Fibroblast of lung (primary cell): ENCODE measurements around the gene FPR1. TPM values are rescaled to one million over a fixed set of nuclear protein-coding genes. Genes with fewer than 3 reads are reported as not detected.

ENCODE experiments used
- DNase-seq, 2 donors: peaks; one replicate each; pipeline versions ENCODE4 v3.0.0 to v3.0.0-alpha.2; 2010; ENCODE audit warnings: low read depth in 2 of 2
- H2AFZ ChIP-seq: 2 replicates; pipeline ENCODE4 v1.5.1; 2012; ENCODE audit warnings: low read length, control low read depth, inconsistent platforms
- H3K27ac ChIP-seq: 2 replicates; pipeline ENCODE4 v1.5.1; 2011; ENCODE audit warnings: low read length, control low read depth; ENCODE audit not compliant: insufficient read depth
- H3K27me3 ChIP-seq: 2 replicates; pipeline ENCODE4 v1.5.1; 2011; ENCODE audit warnings: mild to moderate bottlenecking, low read length; ENCODE audit not compliant: control insufficient read depth, insufficient read depth
- H3K36me3 ChIP-seq: 2 replicates; pipeline ENCODE4 v1.5.1; 2011; ENCODE audit warnings: low read length; ENCODE audit not compliant: control insufficient read depth, insufficient read depth
- H3K4me1 ChIP-seq: 2 replicates; pipeline ENCODE4 v1.5.1; 2011; ENCODE audit warnings: low read length; ENCODE audit not compliant: control insufficient read depth, insufficient read depth; ENCODE audit errors: extremely low read depth
- H3K4me2 ChIP-seq: 2 replicates; pipeline ENCODE4 v1.5.1; 2011; ENCODE audit warnings: low read length, control low read depth; ENCODE audit not compliant: insufficient read depth; ENCODE audit errors: extremely low read depth
- H3K4me3 ChIP-seq, 4 experiments: fragments of 200-600 bp in 1 of 4; sonication (generic) in 1 of 4; replicated peaks in 1 of 4; 2 replicates each; pipeline ENCODE4 v1.5.1; 2011 to 2016; ENCODE audit warnings: low read length in 4 of 4, low read depth in 3 of 4, mild to moderate bottlenecking in 3 of 4, control low read depth in 2 of 4, inconsistent platforms in 1 of 4, mixed read lengths in 1 of 4; ENCODE audit not compliant: insufficient read depth in 1 of 4; ENCODE audit errors: control extremely low read depth in 1 of 4
- H3K79me2 ChIP-seq: 2 replicates; pipeline ENCODE4 v1.5.1; 2012; ENCODE audit warnings: mild to moderate bottlenecking, low read length, inconsistent platforms; ENCODE audit not compliant: control insufficient read depth, insufficient read depth
- H3K9ac ChIP-seq: 2 replicates; pipeline ENCODE4 v1.5.1; 2011; ENCODE audit warnings: mild to moderate bottlenecking, low read length, control low read depth; ENCODE audit not compliant: insufficient read depth
- H3K9me3 ChIP-seq: 2 replicates; pipeline ENCODE4 v1.5.1; 2012; ENCODE audit warnings: low read depth, low read length; ENCODE audit not compliant: control insufficient read depth, insufficient read depth
- H4K20me1 ChIP-seq: 2 replicates; pipeline ENCODE4 v1.5.1; 2011; ENCODE audit warnings: low read length; ENCODE audit not compliant: control insufficient read depth, insufficient read depth; ENCODE audit errors: extremely low read depth
- CTCF ChIP-seq, 2 donors: IDR thresholded peaks in 1 of 2; conservative IDR thresholded peaks in 1 of 2; 1 replicate in 1 of 2; 2 replicates in 1 of 2; pipeline ENCODE4 v1.5.1; 2011 to 2012; ENCODE audit warnings: low read length in 2 of 2, control low read depth in 1 of 2, inconsistent platforms in 1 of 2, low read depth in 1 of 2, mild to moderate bottlenecking in 1 of 2
- EZH2 ChIP-seq: IDR thresholded peaks from 2 replicates; pipeline ENCODE4 v1.5.1; 2012; ENCODE audit warnings: low read length, control low read depth, mild to moderate bottlenecking; ENCODE audit errors: missing control alignments
- polyA plus RNA-seq, 2 donors: library from polyadenylated mRNA; depleted of rRNA in 1 of 2; stranded (reverse) in 1 of 2; unstranded in 1 of 2; fragments of >200 nt; gene quantifications; 2 replicates each; pipeline ENCODE4 v1.2.1, GENCODE V29; 2011 to 2012; ENCODE audit warnings: missing spikeins in 1 of 2
- total RNA-seq: library from RNA; depleted of rRNA; stranded (reverse); fragments of >200 nt; gene quantifications from 2 replicates; pipeline ENCODE4 v1.2.1, GENCODE V29; 2014

Gene FPR1
- total and polyA plus RNA-seq, 2 donors (not counting 1 experiment from before 2014, with no cell fraction given): 0.14 TPM; not detected in 1

DNA sequence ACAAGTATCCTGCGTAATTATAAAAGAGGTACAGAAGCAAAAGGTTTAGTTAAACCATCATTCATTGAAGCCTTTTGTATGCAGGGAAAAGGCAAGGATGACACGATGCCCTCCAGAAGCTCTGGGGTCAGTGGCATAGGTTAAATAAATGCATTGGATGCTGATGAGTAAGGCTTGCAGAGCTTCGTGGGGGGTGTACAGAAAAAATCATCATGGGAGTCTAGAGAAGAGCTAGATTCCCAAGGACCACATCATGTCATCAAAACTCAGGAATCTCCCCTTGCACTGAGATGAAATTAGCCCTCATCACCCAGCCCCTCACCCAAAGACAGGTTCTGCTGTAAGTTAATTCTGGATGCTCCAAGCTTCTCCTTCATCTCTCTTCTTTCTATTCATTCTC is 8.3 kb downstream of the FPR1 start:
- H2AFZ ChIP-seq: no peak overlapping the region
- H3K79me2 ChIP-seq: no peaks in the 10 kb centered on the region
- no peak overlapping the region for H3K4me3 ChIP-seq
- no peaks in the 10 kb centered on the region for H3K27me3 ChIP-seq
- no peak overlapping the region for H3K9ac ChIP-seq
- H3K27ac ChIP-seq: no peak overlapping the region
- peak in 1 of 2 donors; percentile 44 for DNase-seq
- TF ChIP-seq CTCF (conservative IDR thresholded peaks at IDR 0.05 in 1 of 2, IDR thresholded peaks at IDR 0.05 in 1 of 2; ENCODE audit: low read depth in 1 of 2, low read length in 2 of 2) (no peak), EZH2 (no peak)
- no peaks in the 10 kb centered on the region for H3K4me1 ChIP-seq
- no peak overlapping the region for H3K4me2 ChIP-seq
- H4K20me1 ChIP-seq: no peaks in the 10 kb centered on the region
- no peaks in the 10 kb centered on the region for H3K9me3 ChIP-seq
- no peaks in the 10 kb centered on the region for H3K36me3 ChIP-seq

DNA sequence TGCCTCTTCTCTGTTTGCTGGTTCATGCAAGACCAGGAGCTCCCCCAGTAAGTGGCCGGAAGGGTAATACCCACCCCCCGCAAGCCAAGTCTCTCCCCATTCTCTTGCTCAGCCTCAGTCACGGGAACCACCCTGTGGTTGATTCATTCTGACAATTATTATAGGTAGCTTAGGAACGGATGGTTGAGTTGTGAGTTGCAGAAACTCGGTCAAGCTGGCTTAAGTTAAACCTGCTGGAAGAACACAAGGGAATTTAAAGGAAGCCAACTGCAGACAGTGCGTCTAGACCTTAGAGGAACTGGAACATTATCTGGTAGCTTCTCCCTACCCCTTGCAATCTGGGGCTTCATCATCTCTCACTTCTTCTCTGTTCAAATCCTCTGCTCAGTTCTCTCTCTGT is 8.9 kb downstream of the FPR1 start:
- Histone ChIP-seq H4K20me1 (no peaks in the 10 kb centered on the region), H3K4me3 (no peak overlapping the region), H3K36me3 (no peaks in the 10 kb centered on the region), H3K4me1 (no peaks in the 10 kb centered on the region), H3K9ac (no peak overlapping the region), H2AFZ (no peak overlapping the region), H3K9me3 (no peaks in the 10 kb centered on the region), H3K79me2 (no peaks in the 10 kb centered on the region), H3K4me2 (no peak overlapping the region), H3K27me3 (no peaks in the 10 kb centered on the region), H3K27ac (no peak overlapping the region)
- TF ChIP-seq EZH2: no peak
- TF ChIP-seq CTCF (conservative IDR thresholded peaks at IDR 0.05 in 1 of 2, IDR thresholded peaks at IDR 0.05 in 1 of 2; ENCODE audit: low read depth in 1 of 2, low read length in 2 of 2): no peak
- peak in 1 of 2 donors; percentile 86 for DNase-seq

GRCh38 chr19:51740356-51740755 is 11.3 kb downstream of the FPR1 start:
- Histone ChIP-seq H4K20me1 (no peaks in the 10 kb centered on the region), H3K4me3 (no peak overlapping the region), H3K79me2 (no peaks in the 10 kb centered on the region), H3K27ac (no peak overlapping the region), H3K4me1 (no peaks in the 10 kb centered on the region), H3K4me2 (no peak overlapping the region), H3K27me3 (no peaks in the 10 kb centered on the region), H2AFZ (no peak overlapping the region), H3K9ac (no peak overlapping the region), H3K36me3 (no peaks in the 10 kb centered on the region), H3K9me3 (no peaks in the 10 kb centered on the region)
- DNase-seq: no peak
- no peak for TF ChIP-seq CTCF (conservative IDR thresholded peaks at IDR 0.05 in 1 of 2, IDR thresholded peaks at IDR 0.05 in 1 of 2; ENCODE audit: low read depth in 1 of 2, low read length in 2 of 2)
- no peak for TF ChIP-seq EZH2
